ENCODE data around the gene WAC. TPM values are rescaled to one million over a fixed set of nuclear protein-coding genes. Genes with fewer than 3 reads are reported as not detected.

WAC gene
- total and polyA plus RNA-seq, 10 of the 15 experiments (the other 5 are each of a cell fraction or from before 2014, with no cell fraction given) = 26.5 to 131 (median 69.4) TPM

DNA sequence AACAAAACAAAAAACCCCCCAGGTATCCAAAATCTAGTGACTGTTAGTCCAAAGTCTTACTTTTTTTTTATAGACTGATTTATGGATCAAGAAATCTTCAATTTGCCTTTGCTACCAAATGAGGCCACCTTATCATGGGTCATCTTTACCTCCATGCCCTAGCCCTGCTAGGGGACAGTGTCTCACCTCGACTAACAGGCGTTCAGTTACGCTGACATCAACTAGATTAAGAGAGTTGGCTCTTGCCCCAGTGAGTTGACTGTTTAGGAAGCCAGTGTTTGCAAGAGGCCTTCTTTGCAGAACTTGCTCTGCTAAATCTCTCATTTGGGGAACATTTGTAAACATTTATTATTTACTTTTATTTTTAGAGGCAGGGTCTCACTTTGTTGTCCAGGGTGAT is 36.9 kb upstream of the WAC start:
- ATAC-seq (no peak), FAIRE-seq (no peak), DNase-seq (ENCODE audit: low read depth, low spot score) (no peak)
- no peaks in the 10 kb centered on the region; a peak in 1 of 4 replicates for H3K27me3 ChIP-seq (replicated peaks in 1 of 2; ENCODE audit: control insufficient read depth in 2 of 2, insufficient read depth in 2 of 2, low read length in 1 of 2)
- no peaks in the 10 kb centered on the region for H3K79me2 ChIP-seq (ENCODE audit: control insufficient read depth, insufficient read depth, low read length)
- TF ChIP-seq POU2F2 (IDR thresholded peaks at IDR 0.05; ENCODE audit: borderline replicate concordance, low read depth, low read length) (no peak), TCF3 (IDR thresholded peaks at IDR 0.05; ENCODE audit: borderline replicate concordance, insufficient read depth, low read depth, low read length) (no peak)
- WGBS (ENCODE audit: insufficient coverage, insufficient replicate concordance, low lambda C conversion rate, missing lambda C conversion rate) = 18% methylated on average over 3 of the region's 3 CpGs
- H3K4me1 ChIP-seq (ENCODE audit: control insufficient read depth, insufficient read depth, low read length) = no peaks in the 10 kb centered on the region
- SMC1A ChIA-PET (ENCODE audit: uncharacterized antibody, unreplicated experiment) = no interaction called here
- intact Hi-C loops (cut with micrococcal nuclease; ENCODE audit: unreplicated experiment) (no loop called here), in situ Hi-C loops (cut with MboI) (no loop called here)
- no peaks in the 10 kb centered on the region for H4K20me1 ChIP-seq (ENCODE audit: control insufficient read depth, insufficient read depth)
- H3K27ac ChIP-seq (ENCODE audit: control insufficient read depth, insufficient read depth) = no peak overlapping the region
- CTCF ChIA-PET = no interaction called here
- RAD21 ChIA-PET (ENCODE audit: unreplicated experiment) = no interaction called here
- no peak overlapping the region for H2AFZ ChIP-seq (ENCODE audit: control insufficient read depth, low read depth, low read length)
- no peaks in the 10 kb centered on the region for H3K36me3 ChIP-seq (ENCODE audit: control insufficient read depth in 2 of 2, insufficient read depth in 2 of 2, low read length in 1 of 2)
- BruUV-seq (replicated peaks) = no TSS peak
- POLR2A ChIA-PET = no interaction called here
- H3K4me3 ChIP-seq = no peak overlapping the region
- H3K4me2 ChIP-seq (ENCODE audit: control insufficient read depth, insufficient read depth) = no peak overlapping the region
- no peak overlapping the region for H3K9ac ChIP-seq (ENCODE audit: control insufficient read depth, insufficient read depth, low read length)
- H3K9me3 ChIP-seq (replicated peaks; ENCODE audit: control insufficient read depth, insufficient read depth, low read length) = no peaks in the 10 kb centered on the region

- Histone ChIP-seq H3K9ac (ENCODE audit: control insufficient read depth, insufficient read depth, low read length) (no peak overlapping the region), H4K20me1 (ENCODE audit: control insufficient read depth, insufficient read depth) (no peaks in the 10 kb centered on the region), H3K4me2 (ENCODE audit: control insufficient read depth, insufficient read depth) (no peak overlapping the region), H3K36me3 (ENCODE audit: control insufficient read depth in 2 of 2, insufficient read depth in 2 of 2, low read length in 1 of 2) (no peaks in the 10 kb centered on the region), H3K27ac (ENCODE audit: control insufficient read depth, insufficient read depth) (no peak overlapping the region), H3K27me3 (replicated peaks in 1 of 2; ENCODE audit: control insufficient read depth in 2 of 2, insufficient read depth in 2 of 2, low read length in 1 of 2) (no peaks in the 10 kb centered on the region; a peak in 1 of 4 replicates), H3K4me1 (ENCODE audit: control insufficient read depth, insufficient read depth, low read length) (no peaks in the 10 kb centered on the region), H2AFZ (ENCODE audit: control insufficient read depth, low read depth, low read length) (no peak overlapping the region), H3K4me3 (no peak overlapping the region), H3K9me3 (replicated peaks; ENCODE audit: control insufficient read depth, insufficient read depth, low read length) (no peaks in the 10 kb centered on the region), H3K79me2 (ENCODE audit: control insufficient read depth, insufficient read depth, low read length) (no peaks in the 10 kb centered on the region)
- ChIA-PET CTCF (no interaction called here), SMC1A (ENCODE audit: uncharacterized antibody, unreplicated experiment) (no interaction called here), POLR2A (no interaction called here), RAD21 (ENCODE audit: unreplicated experiment) (no interaction called here)
- FAIRE-seq (no peak), DNase-seq (ENCODE audit: low read depth, low spot score) (no peak), ATAC-seq (no peak)
- 0% methylated on average over 2 of the region's 2 CpGs for WGBS (ENCODE audit: insufficient coverage, insufficient replicate concordance, low lambda C conversion rate, missing lambda C conversion rate)
- intact Hi-C loops (cut with micrococcal nuclease; ENCODE audit: unreplicated experiment) (no loop called here), in situ Hi-C loops (cut with MboI) (no loop called here)
- TF ChIP-seq SREBF1 (IDR thresholded peaks at IDR 0.05; ENCODE audit: low read length) (no peak), ZNF622 (IDR thresholded peaks at IDR 0.05) (no peak), FOS (IDR thresholded peaks at IDR 0.05; ENCODE audit: borderline replicate concordance, extremely low read depth, insufficient read length) (no peak), E2F8 (IDR thresholded peaks at IDR 0.05; ENCODE audit: low read depth, partially characterized antibody) (no peak)
- BruUV-seq (replicated peaks) = no TSS peak
These were observed 36.4 kb upstream of the WAC start for GRCh38 chr10:28496481-28496961.
